GM23338 (cell line): ENCODE results near the gene IQGAP1. TPM values are rescaled to one million over a fixed set of nuclear protein-coding genes. Genes with fewer than 3 reads are reported as not detected.

Experiments
- ATAC-seq: fragments of 200-7000 bp; cut with Tn5 transposase; 3 replicates; pipeline ENCODE4 v1.9.1; 2020
- DNase-seq: peaks from one replicate; pipeline ENCODE4 v3.0.0-alpha.2; 2015; ENCODE audit warnings: low spot score
- H2AFZ ChIP-seq: fragments of 200-600 bp; sonication (generic); 2 replicates; pipeline ENCODE4 v1.8.0; 2016; ENCODE audit warnings: antibody characterized with exemption, mild to moderate bottlenecking, moderate library complexity
- H3F3A ChIP-seq: fragments of 200-600 bp; sonication (generic); replicated peaks from 2 replicates; pipeline ENCODE4 v1.8.0; 2017; ENCODE audit warnings: antibody characterized with exemption, mixed run types, low read depth
- H3K27ac ChIP-seq: fragments of 200-600 bp; sonication (generic); 2 replicates; pipeline ENCODE4 v1.6.1; 2016; ENCODE audit warnings: low read depth
- H3K27me3 ChIP-seq: fragments of 200-600 bp; sonication (generic); 2 replicates; pipeline ENCODE4 v1.8.0; 2016; ENCODE audit warnings: mild to moderate bottlenecking, mixed run types, moderate library complexity; ENCODE audit not compliant: insufficient read depth
- H3K36me3 ChIP-seq: fragments of 200-600 bp; sonication (generic); 2 replicates; pipeline ENCODE4 v1.8.0; 2016; ENCODE audit warnings: mild to moderate bottlenecking; ENCODE audit not compliant: insufficient read depth
- H3K4me1 ChIP-seq: fragments of 200-600 bp; sonication (generic); 2 replicates; pipeline ENCODE4 v1.8.0; 2016; ENCODE audit warnings: mild to moderate bottlenecking, moderate library complexity; ENCODE audit not compliant: insufficient read depth
- H3K4me2 ChIP-seq: fragments of 200-600 bp; sonication (generic); 2 replicates; pipeline ENCODE4 v1.7.1; 2017; ENCODE audit warnings: mixed run types
- H3K4me3 ChIP-seq: fragments of 200-600 bp; sonication (generic); 2 replicates; pipeline ENCODE4 v1.6.1; 2016; ENCODE audit warnings: mixed run types
- H3K79me2 ChIP-seq: fragments of 200-600 bp; sonication (generic); replicated peaks from 2 replicates; pipeline ENCODE4 v1.8.0; 2017; ENCODE audit warnings: mild to moderate bottlenecking; ENCODE audit not compliant: insufficient read depth
- H3K9me2 ChIP-seq: fragments of 200-600 bp; sonication (generic); 2 replicates; pipeline ENCODE4 v1.8.0; 2017; ENCODE audit not compliant: insufficient read depth
- H4K20me1 ChIP-seq: fragments of 200-600 bp; sonication (generic); replicated peaks from 2 replicates; pipeline ENCODE4 v1.8.0; 2017; ENCODE audit warnings: mild to moderate bottlenecking; ENCODE audit not compliant: insufficient read depth
- H3K27ac Mint-ChIP-seq: 2 replicates; pipeline ENCODE4 v1.8.0; 2020; ENCODE audit warnings: inconsistent platforms, mild to moderate bottlenecking, moderate library complexity, mixed read lengths
- H3K27me3 Mint-ChIP-seq: 3 replicates; pipeline ENCODE4 v1.8.0; 2022; ENCODE audit warnings: low read depth, mild to moderate bottlenecking, moderate library complexity, mixed read lengths, inconsistent platforms; ENCODE audit not compliant: insufficient read depth, poor library complexity
- H3K36me3 Mint-ChIP-seq: 3 replicates; pipeline ENCODE4 v1.8.0; 2021; ENCODE audit warnings: low read depth, mild to moderate bottlenecking, inconsistent platforms, moderate library complexity, mixed read lengths
- H3K4me1 Mint-ChIP-seq: 3 replicates; pipeline ENCODE4 v1.8.0; 2020; ENCODE audit warnings: mild to moderate bottlenecking, inconsistent platforms, mixed read lengths
- H3K4me3 Mint-ChIP-seq: 3 replicates; pipeline ENCODE4 v1.8.0; 2021; ENCODE audit warnings: moderate library complexity, mild to moderate bottlenecking, inconsistent platforms, mixed read lengths
- H3K9me3 Mint-ChIP-seq: 3 replicates; pipeline ENCODE4 v1.8.0; 2020; ENCODE audit warnings: moderate library complexity, mild to moderate bottlenecking, inconsistent platforms, mixed read lengths
- CREB1 ChIP-seq: fragments of 250-450 bp; sonication (Bioruptor Pico); IDR thresholded peaks from 2 replicates; pipeline ENCODE4 v1.5.0; 2020; ENCODE audit warnings: low read depth, mild to moderate bottlenecking, moderate library complexity
- EZH2 ChIP-seq: fragments of 200-600 bp; sonication (generic); IDR thresholded peaks from one replicate; pipeline ENCODE4 v1.8.0; 2017; ENCODE audit warnings: antibody characterized with exemption, mild to moderate bottlenecking, low read depth; ENCODE audit not compliant: unreplicated experiment
- EZH2phosphoT487 ChIP-seq: fragments of 200-600 bp; sonication (generic); IDR thresholded peaks from one replicate; pipeline ENCODE4 v1.8.1; 2018; ENCODE audit warnings: antibody characterized with exemption; ENCODE audit not compliant: unreplicated experiment
- JUNB ChIP-seq: IDR thresholded peaks from one replicate; pipeline ENCODE4 v1.6.1; 2016; ENCODE audit warnings: antibody characterized with exemption; ENCODE audit not compliant: unreplicated experiment
- NANOG ChIP-seq: IDR thresholded peaks from 2 replicates; pipeline ENCODE4 v1.6.1; 2016; ENCODE audit warnings: antibody characterized with exemption, borderline replicate concordance
- STAT1 ChIP-seq: IDR thresholded peaks from one replicate; pipeline ENCODE4 v1.6.1; 2016; ENCODE audit warnings: antibody characterized with exemption; ENCODE audit not compliant: unreplicated experiment
- ZNF114 ChIP-seq: fragments of 250-450 bp; sonication (Bioruptor Pico); IDR thresholded peaks from 2 replicates; pipeline ENCODE4 v1.5.0; 2020; ENCODE audit warnings: mild to moderate bottlenecking, moderate library complexity
- polyA plus RNA-seq: library from polyadenylated mRNA; unstranded; fragments of >200 nt; fragmentation: Nextera tagmentation; extraction: Ambion mirVana; gene quantifications from 2 replicates; pipeline ENCODE4 v1.2.1, GENCODE V29; 2016
- total RNA-seq: library from RNA; depleted of rRNA; stranded (reverse); fragments of >200 nt; shearing (Covaris generic); gene quantifications from 2 replicates; pipeline ENCODE4 v1.2.3, GENCODE V29; 2014
- TF ChIP-seq, protein P1 (sequence below): IDR thresholded peaks from 2 replicates; pipeline ENCODE4 v1.6.1; 2016; ENCODE audit warnings: antibody characterized with exemption
- TF ChIP-seq, protein P2 (sequence below): IDR thresholded peaks from one replicate; pipeline ENCODE4 v1.6.1; 2018; ENCODE audit warnings: antibody characterized with exemption; ENCODE audit not compliant: unreplicated experiment
- TF ChIP-seq, protein P3 (sequence below), 2 experiments: fragments of 200-600 bp in 1 of 2; sonication (generic) in 1 of 2; conservative IDR thresholded peaks; 2 replicates each; pipeline versions ENCODE4 v1.5.1 to v1.6.1; 2016 to 2017; ENCODE audit warnings: antibody characterized with exemption in 2 of 2, low read depth in 2 of 2, mild to moderate bottlenecking in 2 of 2, moderate library complexity in 1 of 2

Gene IQGAP1
- total and polyA plus RNA-seq, 2 experiments from 2014 or later: 92.7 to 159 TPM

DNA sequence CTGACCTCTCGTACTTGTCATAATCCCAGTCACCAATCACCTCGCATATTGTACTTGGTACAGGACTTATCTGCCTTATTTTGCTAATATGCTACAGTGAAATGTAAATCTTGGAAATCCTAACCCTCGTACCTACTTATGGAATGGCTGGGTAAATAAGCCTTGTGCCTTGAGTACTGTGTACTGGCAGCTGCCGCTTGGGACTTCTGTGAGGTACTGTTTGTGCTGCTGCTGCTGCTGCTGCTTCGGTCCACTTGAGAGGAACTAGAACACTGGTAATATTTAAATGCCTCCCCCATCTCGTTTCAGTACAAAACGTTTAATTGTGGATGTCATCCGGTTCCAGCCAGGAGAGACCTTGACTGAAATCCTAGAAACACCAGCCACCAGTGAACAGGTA lies 99.1 kb downstream of the IQGAP1 start:
- Histone ChIP-seq H3K9me2 (no peaks in the 10 kb centered on the region), H2AFZ (no peak overlapping the region), H3K4me3 (no peak overlapping the region), H3K27me3 (no peaks in the 10 kb centered on the region), H3K4me1 (no peaks in the 10 kb centered on the region), H3K79me2 (no peaks in the 10 kb centered on the region), H3K36me3 (peaks cover 56% of the 10 kb centered on the region), H4K20me1 (no peaks in the 10 kb centered on the region), H3F3A (no peaks in the 10 kb centered on the region), H3K27ac (no peak overlapping the region), H3K4me2 (no peak overlapping the region)
- Mint-ChIP-seq H3K27ac (no peak overlapping the region), H3K36me3 (peaks cover 59% of the 10 kb centered on the region), H3K4me3 (no peak overlapping the region), H3K4me1 (no peaks in the 10 kb centered on the region), H3K9me3 (no peaks in the 10 kb centered on the region), H3K27me3 (no peaks in the 10 kb centered on the region)
- TF ChIP-seq CREB1: no peak
- DNase-seq (no peak), ATAC-seq (no peak)

DNA sequence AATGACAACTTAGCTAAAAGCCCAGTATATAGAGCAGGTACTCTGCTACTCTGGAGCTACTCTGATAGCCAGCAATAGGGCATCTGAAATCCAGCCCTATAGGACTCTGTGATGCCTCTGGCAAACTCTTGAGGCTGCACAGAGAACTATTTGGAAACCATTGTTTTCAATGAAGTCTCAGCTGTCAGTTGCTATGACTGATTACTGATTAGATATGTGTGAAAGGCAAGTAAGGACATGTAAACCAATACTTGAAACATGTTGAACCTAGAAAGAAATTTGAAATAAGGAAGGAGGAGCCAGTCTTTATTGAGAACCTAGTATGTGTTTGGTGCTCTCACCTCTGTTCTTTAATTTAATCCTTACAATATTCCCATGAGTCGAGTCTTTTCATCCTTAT lies 101.5 kb downstream of the IQGAP1 start:
- no peaks in the 10 kb centered on the region for H3K27me3 Mint-ChIP-seq
- H3F3A ChIP-seq: no peaks in the 10 kb centered on the region
- no peak overlapping the region for H3K4me2 ChIP-seq
- no peaks in the 10 kb centered on the region for H3K4me1 ChIP-seq
- ATAC-seq: no peak
- H3K4me1 Mint-ChIP-seq: no peaks in the 10 kb centered on the region
- H3K27ac ChIP-seq: no peak overlapping the region
- H2AFZ ChIP-seq: no peak overlapping the region
- DNase-seq: no peak
- no peaks in the 10 kb centered on the region for H4K20me1 ChIP-seq
- no peaks in the 10 kb centered on the region for H3K27me3 ChIP-seq
- H3K79me2 ChIP-seq: no peaks in the 10 kb centered on the region
- peaks cover 55% of the 10 kb centered on the region for H3K36me3 Mint-ChIP-seq
- peaks cover 62% of the 10 kb centered on the region for H3K36me3 ChIP-seq
- H3K9me3 Mint-ChIP-seq: no peaks in the 10 kb centered on the region
- no peaks in the 10 kb centered on the region for H3K9me2 ChIP-seq
- no peak overlapping the region for H3K4me3 Mint-ChIP-seq
- no peak overlapping the region for H3K4me3 ChIP-seq
- H3K27ac Mint-ChIP-seq: no peak overlapping the region
- TF ChIP-seq CREB1: no peak
- TF ChIP-seq JUNB: no peak
- TF ChIP-seq EZH2: no peak
- TF ChIP-seq STAT1: no peak
- TF ChIP-seq EZH2phosphoT487: no peak
- TF ChIP-seq, protein P1, sequence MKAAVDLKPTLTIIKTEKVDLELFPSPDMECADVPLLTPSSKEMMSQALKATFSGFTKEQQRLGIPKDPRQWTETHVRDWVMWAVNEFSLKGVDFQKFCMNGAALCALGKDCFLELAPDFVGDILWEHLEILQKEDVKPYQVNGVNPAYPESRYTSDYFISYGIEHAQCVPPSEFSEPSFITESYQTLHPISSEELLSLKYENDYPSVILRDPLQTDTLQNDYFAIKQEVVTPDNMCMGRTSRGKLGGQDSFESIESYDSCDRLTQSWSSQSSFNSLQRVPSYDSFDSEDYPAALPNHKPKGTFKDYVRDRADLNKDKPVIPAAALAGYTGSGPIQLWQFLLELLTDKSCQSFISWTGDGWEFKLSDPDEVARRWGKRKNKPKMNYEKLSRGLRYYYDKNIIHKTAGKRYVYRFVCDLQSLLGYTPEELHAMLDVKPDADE: no peak
- TF ChIP-seq NANOG: no peak
- TF ChIP-seq ZNF114: no peak
- TF ChIP-seq, protein P2, sequence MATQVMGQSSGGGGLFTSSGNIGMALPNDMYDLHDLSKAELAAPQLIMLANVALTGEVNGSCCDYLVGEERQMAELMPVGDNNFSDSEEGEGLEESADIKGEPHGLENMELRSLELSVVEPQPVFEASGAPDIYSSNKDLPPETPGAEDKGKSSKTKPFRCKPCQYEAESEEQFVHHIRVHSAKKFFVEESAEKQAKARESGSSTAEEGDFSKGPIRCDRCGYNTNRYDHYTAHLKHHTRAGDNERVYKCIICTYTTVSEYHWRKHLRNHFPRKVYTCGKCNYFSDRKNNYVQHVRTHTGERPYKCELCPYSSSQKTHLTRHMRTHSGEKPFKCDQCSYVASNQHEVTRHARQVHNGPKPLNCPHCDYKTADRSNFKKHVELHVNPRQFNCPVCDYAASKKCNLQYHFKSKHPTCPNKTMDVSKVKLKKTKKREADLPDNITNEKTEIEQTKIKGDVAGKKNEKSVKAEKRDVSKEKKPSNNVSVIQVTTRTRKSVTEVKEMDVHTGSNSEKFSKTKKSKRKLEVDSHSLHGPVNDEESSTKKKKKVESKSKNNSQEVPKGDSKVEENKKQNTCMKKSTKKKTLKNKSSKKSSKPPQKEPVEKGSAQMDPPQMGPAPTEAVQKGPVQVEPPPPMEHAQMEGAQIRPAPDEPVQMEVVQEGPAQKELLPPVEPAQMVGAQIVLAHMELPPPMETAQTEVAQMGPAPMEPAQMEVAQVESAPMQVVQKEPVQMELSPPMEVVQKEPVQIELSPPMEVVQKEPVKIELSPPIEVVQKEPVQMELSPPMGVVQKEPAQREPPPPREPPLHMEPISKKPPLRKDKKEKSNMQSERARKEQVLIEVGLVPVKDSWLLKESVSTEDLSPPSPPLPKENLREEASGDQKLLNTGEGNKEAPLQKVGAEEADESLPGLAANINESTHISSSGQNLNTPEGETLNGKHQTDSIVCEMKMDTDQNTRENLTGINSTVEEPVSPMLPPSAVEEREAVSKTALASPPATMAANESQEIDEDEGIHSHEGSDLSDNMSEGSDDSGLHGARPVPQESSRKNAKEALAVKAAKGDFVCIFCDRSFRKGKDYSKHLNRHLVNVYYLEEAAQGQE: no peak
- TF ChIP-seq, protein P3, sequence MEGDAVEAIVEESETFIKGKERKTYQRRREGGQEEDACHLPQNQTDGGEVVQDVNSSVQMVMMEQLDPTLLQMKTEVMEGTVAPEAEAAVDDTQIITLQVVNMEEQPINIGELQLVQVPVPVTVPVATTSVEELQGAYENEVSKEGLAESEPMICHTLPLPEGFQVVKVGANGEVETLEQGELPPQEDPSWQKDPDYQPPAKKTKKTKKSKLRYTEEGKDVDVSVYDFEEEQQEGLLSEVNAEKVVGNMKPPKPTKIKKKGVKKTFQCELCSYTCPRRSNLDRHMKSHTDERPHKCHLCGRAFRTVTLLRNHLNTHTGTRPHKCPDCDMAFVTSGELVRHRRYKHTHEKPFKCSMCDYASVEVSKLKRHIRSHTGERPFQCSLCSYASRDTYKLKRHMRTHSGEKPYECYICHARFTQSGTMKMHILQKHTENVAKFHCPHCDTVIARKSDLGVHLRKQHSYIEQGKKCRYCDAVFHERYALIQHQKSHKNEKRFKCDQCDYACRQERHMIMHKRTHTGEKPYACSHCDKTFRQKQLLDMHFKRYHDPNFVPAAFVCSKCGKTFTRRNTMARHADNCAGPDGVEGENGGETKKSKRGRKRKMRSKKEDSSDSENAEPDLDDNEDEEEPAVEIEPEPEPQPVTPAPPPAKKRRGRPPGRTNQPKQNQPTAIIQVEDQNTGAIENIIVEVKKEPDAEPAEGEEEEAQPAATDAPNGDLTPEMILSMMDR (conservative IDR thresholded peaks at IDR 0.05; ENCODE audit: low read depth in 2 of 2): no peak
